Fibroblast of pulmonary artery (primary cell): ENCODE results near the gene CDC40.
"Not testable (repeated sequence)": the region's sequence is repeated elsewhere in the genome, so short reads cannot be mapped to it uniquely, and the experiment has no call there.

Experiments
- DNase-seq: peaks from one replicate; pipeline ENCODE4 v3.0.0-alpha.2; 2010; ENCODE audit warnings: low read depth
- H3K4me3 ChIP-seq: replicated peaks from 2 replicates; pipeline ENCODE4 v1.5.1; 2011; ENCODE audit warnings: low read depth, mild to moderate bottlenecking, control low read depth, low read length, moderate library complexity
- TF ChIP-seq, protein P1 (sequence below): IDR thresholded peaks from 2 replicates; pipeline ENCODE4 v1.5.1; 2011; ENCODE audit warnings: mild to moderate bottlenecking, control low read depth, low read length, inconsistent platforms; ENCODE audit errors: missing control alignments

Gene CDC40

DNA sequence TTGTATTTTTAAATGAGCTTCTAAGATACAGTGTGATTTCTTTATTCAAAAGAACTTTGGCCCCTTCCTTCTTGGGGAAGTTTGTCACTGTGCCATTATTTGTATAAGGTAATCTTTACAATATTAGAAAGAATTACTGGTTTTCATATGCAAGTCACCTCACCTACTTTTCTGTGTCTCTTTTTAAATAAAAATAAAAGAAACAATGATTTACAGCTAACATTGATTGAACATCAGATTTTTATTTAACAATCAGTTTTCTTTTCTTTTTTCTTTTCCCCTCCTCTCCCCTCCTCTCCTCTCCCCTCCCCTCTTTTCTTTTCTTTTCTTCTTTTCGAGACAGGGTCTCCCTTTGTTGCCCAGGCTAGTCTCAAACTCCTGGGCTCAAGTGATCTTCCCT is 46.0 kb downstream of the CDC40 start:
- TF ChIP-seq, protein P1, sequence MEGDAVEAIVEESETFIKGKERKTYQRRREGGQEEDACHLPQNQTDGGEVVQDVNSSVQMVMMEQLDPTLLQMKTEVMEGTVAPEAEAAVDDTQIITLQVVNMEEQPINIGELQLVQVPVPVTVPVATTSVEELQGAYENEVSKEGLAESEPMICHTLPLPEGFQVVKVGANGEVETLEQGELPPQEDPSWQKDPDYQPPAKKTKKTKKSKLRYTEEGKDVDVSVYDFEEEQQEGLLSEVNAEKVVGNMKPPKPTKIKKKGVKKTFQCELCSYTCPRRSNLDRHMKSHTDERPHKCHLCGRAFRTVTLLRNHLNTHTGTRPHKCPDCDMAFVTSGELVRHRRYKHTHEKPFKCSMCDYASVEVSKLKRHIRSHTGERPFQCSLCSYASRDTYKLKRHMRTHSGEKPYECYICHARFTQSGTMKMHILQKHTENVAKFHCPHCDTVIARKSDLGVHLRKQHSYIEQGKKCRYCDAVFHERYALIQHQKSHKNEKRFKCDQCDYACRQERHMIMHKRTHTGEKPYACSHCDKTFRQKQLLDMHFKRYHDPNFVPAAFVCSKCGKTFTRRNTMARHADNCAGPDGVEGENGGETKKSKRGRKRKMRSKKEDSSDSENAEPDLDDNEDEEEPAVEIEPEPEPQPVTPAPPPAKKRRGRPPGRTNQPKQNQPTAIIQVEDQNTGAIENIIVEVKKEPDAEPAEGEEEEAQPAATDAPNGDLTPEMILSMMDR, result no peak

DNA sequence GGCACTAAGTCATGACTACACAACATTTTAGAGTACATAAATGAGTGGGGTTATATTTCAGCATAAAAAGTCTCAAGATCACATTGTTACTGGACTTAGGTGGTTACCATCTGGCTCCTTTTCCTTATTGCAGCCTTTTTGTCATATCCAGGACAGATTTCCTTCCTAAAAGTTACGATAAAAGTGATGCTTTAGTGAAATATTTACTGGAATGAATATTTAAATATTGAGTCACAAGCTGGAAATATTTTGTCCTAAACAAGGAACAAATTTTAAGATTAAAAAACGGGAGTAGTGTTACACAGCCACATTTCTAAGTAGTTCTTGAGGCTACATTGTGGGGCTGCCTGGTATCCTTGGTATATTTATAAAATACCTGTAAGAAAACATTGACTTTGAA is 52.2 kb downstream of the CDC40 start:
- TF ChIP-seq, protein P1, result no peak
- H3K4me3 ChIP-seq, result no peak overlapping the region
- peak; percentile 69 for DNase-seq

More for the DNA sequence above, 46.0 kb downstream of the CDC40 start:
- no peak overlapping the region for H3K4me3 ChIP-seq
- DNase-seq, result no peak

DNA sequence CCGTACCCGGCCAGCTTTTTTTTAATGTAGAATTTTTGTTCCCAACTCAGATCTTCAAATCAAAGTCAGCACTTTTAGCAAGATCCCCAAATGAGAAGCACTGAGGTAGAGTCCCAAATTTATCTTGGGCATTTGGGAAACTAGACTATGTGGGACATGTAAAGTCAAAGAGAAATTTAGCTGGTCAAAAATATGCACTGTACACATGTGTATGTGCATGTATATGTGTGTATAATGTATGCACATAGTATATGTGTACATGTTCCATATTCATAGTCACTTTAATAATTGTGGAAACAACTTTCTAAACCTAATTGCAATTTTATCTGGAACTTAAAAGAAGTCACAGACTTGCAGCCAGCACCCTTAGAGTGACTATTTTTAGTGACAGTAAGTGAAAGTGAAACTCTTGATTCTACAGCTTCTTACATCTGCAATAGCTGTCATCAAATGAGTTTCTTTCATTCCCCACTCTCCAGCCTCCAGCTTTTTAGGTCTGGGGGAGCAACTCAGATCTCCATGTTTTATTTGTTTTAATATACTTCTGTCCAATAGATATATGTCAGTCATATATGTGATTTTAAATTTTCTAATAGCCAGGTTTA is 53.6 kb downstream of the CDC40 start:
- peak; percentile 21 for DNase-seq
- H3K4me3 ChIP-seq, result no peak overlapping the region
- TF ChIP-seq, protein P1, result no peak

GRCh38 chr6:110236007-110236406 is 55.8 kb downstream of the CDC40 start:
- not testable (repeated sequence) for DNase-seq, H3K4me3 ChIP-seq

- DNase-seq, result no peak
- TF ChIP-seq, protein P1, result no peak
- H3K4me3 ChIP-seq, result no peak overlapping the region
Measured at GRCh38 chr6:110239526-110240274, 59.5 kb downstream of the CDC40 start.

DNA sequence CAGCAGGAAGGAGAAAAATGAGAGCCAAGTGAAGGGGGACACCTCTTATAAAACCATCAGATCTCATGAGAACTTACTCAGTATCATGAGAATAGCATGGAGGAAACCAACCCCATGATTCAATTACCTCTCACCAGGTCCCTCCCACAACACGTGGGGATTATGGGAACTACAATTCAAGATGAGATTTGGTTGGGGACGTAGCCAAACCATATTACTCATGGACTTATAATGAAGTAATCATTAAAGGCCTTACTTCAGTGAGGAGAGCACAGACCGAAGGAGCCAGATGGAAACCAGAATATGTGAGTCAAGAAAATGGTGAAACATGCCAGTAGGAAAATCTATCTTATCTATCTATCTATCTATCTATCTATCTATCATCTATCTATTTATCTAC is 64.4 kb downstream of the CDC40 start:
- not testable (repeated sequence) for H3K4me3 ChIP-seq, DNase-seq

DNA sequence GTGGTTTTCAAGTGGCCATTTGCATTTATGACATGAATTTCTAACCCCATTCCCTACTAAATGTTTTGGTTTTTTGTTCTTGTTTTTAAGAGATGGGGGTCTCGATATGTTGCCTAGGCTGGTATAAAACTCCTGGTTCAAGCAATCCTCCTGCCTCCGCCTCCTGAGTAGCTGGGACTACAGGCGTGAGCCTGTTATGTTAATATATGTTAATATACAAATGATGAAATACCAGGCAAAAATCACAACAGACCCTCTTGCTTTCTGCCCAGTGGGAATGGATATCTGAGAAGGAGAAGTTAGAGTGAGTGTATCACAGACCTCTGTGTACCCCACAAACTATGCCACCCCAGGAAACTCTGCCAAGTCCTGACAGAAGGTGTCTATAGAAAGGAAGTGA is 66.2 kb downstream of the CDC40 start:
- TF ChIP-seq, protein P1, result no peak
- H3K4me3 ChIP-seq, result no peak overlapping the region
- DNase-seq, result no peak
